DOHH2 (cell line): ENCODE results near the gene SLC16A5.

Experiments used
- EZH2phosphoT487 ChIP-seq: fragments of 200-600 bp; sonication (generic); IDR thresholded peaks from 2 replicates; pipeline ENCODE4 v1.6.1; 2017; ENCODE audit warnings: borderline replicate concordance, mild to moderate bottlenecking, antibody characterized with exemption, low read length, moderate library complexity, mixed read lengths
- TF ChIP-seq, protein P1 (sequence below): fragments of 200-600 bp; sonication (generic); IDR thresholded peaks from one replicate; pipeline ENCODE4 v1.5.1; 2014; ENCODE audit warnings: antibody characterized with exemption, mild to moderate bottlenecking, low read depth, low read length; ENCODE audit not compliant: poor library complexity, severe bottlenecking

GRCh38 chr17:75130059-75130631 is 42.4 kb downstream of the SLC16A5 start:
- TF ChIP-seq, protein P1, sequence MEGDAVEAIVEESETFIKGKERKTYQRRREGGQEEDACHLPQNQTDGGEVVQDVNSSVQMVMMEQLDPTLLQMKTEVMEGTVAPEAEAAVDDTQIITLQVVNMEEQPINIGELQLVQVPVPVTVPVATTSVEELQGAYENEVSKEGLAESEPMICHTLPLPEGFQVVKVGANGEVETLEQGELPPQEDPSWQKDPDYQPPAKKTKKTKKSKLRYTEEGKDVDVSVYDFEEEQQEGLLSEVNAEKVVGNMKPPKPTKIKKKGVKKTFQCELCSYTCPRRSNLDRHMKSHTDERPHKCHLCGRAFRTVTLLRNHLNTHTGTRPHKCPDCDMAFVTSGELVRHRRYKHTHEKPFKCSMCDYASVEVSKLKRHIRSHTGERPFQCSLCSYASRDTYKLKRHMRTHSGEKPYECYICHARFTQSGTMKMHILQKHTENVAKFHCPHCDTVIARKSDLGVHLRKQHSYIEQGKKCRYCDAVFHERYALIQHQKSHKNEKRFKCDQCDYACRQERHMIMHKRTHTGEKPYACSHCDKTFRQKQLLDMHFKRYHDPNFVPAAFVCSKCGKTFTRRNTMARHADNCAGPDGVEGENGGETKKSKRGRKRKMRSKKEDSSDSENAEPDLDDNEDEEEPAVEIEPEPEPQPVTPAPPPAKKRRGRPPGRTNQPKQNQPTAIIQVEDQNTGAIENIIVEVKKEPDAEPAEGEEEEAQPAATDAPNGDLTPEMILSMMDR = no peak
- no peak for TF ChIP-seq EZH2phosphoT487
